Peyer's patch (tissue), 4 donors: ENCODE data around the gene ACIN1.

Source experiments
- POLR2A ChIP-seq, 2 donors: fragments of 450-650 bp; IDR thresholded peaks; one replicate each; pipeline ENCODE4 v1.5.1; 2017; ENCODE audit warnings: antibody characterized with exemption in 2 of 2, mild to moderate bottlenecking in 2 of 2, moderate library complexity in 2 of 2
- TF ChIP-seq, protein P1 (sequence below), 6 experiments: fragments of 450-650 bp in 4 of 6; fragments of 200-600 bp in 2 of 6; sonication (generic) in 1 of 6; IDR thresholded peaks; one replicate each; pipeline ENCODE4 v1.5.1; 2017 to 2019; ENCODE audit warnings: antibody characterized with exemption in 6 of 6, mild to moderate bottlenecking in 3 of 6, moderate library complexity in 1 of 6

GRCh38 chr14:23114669-23115038, 19.7 kb upstream of the ACIN1 start:
- TF ChIP-seq, protein P1, sequence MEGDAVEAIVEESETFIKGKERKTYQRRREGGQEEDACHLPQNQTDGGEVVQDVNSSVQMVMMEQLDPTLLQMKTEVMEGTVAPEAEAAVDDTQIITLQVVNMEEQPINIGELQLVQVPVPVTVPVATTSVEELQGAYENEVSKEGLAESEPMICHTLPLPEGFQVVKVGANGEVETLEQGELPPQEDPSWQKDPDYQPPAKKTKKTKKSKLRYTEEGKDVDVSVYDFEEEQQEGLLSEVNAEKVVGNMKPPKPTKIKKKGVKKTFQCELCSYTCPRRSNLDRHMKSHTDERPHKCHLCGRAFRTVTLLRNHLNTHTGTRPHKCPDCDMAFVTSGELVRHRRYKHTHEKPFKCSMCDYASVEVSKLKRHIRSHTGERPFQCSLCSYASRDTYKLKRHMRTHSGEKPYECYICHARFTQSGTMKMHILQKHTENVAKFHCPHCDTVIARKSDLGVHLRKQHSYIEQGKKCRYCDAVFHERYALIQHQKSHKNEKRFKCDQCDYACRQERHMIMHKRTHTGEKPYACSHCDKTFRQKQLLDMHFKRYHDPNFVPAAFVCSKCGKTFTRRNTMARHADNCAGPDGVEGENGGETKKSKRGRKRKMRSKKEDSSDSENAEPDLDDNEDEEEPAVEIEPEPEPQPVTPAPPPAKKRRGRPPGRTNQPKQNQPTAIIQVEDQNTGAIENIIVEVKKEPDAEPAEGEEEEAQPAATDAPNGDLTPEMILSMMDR (IDR thresholded peaks at IDR 0.05): no peak
- TF ChIP-seq POLR2A (IDR thresholded peaks at IDR 0.05): no peak
